RKO (cell line): ENCODE measurements around the gene ANXA4.
"Not testable (repeated sequence)": the region's sequence is repeated elsewhere in the genome, so short reads cannot be mapped to it uniquely, and the experiment has no call there.

ENCODE experiments used
- DNase-seq: peaks from one replicate; pipeline ENCODE4 v3.0.0-alpha.2; 2016; ENCODE audit warnings: low spot score

The ANXA4 gene

DNA sequence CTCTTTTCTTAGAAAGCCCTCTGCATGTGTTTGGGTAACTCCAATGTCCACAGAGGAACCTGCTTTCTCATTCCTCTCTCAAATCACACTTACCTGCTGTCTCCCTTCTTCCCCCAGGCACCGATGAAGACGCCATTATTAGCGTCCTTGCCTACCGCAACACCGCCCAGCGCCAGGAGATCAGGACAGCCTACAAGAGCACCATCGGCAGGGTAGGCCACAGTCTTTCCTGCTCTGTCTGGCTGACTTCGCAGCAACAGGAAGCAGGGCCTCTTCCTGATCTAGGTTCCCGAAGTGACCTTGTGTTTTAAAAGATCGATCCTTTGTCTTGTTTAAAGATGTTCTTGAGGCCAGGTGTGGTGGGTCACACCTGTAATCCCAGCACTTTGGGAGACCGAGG, 62.5 kb downstream of the ANXA4 start:
- no peak for DNase-seq

- DNase-seq: no peak
These were observed 64.0 kb downstream of the ANXA4 start for GRCh38 chr2:69805887-69806286.

DNA sequence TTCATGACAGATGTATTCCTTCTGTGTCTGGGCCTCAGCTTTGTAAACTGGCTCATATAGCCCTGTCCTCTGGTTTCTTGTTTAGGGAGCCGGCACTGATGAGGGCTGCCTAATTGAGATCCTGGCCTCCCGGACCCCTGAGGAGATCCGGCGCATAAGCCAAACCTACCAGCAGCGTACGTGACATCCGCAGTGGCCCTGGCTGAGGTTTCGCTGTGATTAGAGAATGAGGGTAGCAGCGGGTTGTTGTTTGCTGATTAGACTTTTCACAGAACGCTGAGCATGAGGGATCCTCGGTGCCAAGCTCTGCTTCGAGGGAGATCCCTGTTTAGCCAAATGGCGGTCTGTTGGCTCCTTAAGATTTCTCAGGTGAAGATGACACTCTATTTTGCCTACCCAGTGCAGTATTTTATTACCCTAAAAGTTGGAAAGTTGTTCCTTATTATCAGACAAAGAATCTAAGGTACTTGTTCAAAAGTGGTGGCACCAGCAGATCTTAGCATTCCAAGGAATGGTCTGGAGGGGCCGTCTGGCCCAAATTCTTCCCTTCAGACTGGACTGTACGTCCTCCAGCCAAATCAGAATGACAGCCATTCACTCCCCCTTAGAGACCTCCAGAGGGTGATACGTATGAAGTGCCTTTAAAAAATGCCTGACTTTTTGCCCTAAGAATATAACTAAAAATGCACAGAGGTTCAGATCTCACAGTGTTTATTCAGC, 66.0 kb downstream of the ANXA4 start:
- DNase-seq: no peak

- DNase-seq: no peak
These were observed 68.6 kb downstream of the ANXA4 start for GRCh38 chr2:69810550-69810949.

DNA sequence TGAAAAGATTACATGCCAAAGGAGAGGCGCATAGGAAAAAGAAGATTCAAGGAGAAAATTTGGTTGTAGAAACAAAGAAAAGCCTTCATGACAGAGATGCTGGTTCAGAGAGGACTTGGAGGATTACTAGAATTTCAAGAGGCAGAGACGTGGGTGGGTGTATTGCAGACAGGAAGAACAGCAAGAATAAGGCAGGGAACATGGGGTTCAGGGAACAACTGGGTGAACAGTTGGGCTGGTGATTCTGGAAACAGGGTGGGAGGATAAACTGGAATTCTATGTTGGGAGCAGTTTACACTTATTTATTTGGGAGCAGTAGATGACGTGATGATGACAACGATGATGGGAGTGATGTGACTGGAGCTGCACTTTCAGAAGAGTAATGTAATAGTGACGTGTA, 69.1 kb downstream of the ANXA4 start:
- DNase-seq: no peak

- DNase-seq: no peak
These were observed 69.7 kb downstream of the ANXA4 start for GRCh38 chr2:69811591-69811990.

- no peak for DNase-seq
These were observed 73.8 kb downstream of the ANXA4 start for GRCh38 chr2:69815717-69816116.

GRCh38 chr2:69816923-69817542, 75.1 kb downstream of the ANXA4 start:
- DNase-seq: peak; percentile 91

DNA sequence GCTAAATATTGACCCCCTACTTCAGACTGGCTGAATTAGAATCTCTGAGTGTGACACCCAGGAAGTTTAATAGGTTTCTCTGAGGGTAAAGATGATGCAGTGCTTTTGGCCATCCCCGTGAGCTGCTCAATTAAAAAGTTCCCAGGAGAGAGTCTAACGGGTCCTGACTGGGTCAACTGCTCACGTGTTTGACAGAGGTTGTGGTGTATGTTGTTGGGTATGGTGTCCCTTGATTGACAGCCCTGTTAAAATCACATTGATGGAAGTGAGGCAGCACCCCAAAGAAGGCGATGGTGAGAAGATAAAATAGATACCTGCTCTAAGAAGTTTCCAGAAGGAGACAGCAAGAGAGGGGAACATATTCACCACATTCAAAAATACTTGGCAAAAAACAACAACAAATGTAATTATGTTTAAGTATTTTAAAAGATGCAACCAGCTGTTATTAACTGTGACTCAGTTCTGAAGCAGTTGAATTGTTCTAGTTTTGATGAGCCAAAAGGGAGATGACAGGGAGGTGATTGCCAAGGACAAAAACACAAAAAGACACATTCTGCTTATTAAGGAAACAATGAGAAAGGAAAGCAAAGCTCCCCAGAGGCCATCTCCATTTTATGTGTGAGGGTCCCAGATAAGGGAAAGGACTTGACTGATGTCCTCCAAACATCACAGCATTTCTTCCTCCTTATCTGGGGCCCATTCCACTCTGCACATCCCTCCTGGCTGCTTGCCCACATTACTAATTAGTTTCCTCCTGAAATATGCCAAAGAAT, 76.0 kb downstream of the ANXA4 start:
- DNase-seq: no peak

- DNase-seq: no peak
These were observed 86.0 kb downstream of the ANXA4 start for GRCh38 chr2:69827796-69828540.

- DNase-seq: no peak
These were observed 87.0 kb downstream of the ANXA4 start for GRCh38 chr2:69828938-69829255.

DNA sequence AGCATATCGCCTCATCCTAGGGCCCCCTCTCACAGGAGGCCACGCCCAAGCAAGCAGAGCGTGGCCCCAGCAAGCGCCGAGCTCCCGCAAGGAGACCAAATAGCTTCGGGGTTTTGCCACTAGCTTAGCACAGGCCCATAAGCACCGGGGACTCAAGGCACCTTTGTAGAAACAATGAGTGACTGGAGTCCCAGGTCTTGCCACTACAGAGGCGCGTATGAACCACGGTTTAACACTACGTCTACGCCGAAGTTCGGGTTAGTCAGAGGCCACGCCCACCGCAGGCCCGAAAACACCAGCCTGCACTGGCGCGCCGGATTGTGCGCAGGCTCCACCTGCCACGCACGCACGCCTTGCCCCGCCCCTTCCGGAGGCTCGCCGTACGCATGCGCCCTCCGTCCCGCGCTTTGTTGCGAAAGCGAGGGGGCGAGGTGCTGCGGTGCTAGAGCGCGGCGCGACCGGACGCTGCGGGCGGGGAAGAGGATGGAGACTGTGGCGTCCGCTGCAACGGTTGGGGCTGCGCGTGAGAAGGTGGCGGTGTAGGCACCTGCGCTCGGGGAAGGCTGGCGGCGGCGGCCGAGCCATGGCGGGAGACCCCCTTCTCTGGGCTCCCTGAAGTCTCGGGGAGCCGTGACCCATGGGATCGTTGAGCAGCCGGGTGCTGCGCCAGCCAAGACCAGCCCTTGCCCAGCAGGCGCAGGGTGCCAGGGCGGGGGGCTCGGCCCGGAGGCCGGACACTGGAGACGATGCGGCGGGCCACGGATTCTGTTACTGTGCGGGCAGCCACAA, 87.5 kb downstream of the ANXA4 start, which contains the start of gene GMCL1:
Gene GMCL1, plus strand, starts transcription at position 405 of the 789 bp plus-strand sequence. Its CDS starts 233 bp downstream, at position 638.
- peak; percentile 97 for DNase-seq

GRCh38 chr2:69830045-69830905, 88.3 kb downstream of the ANXA4 start:
- peak; percentile 69 for DNase-seq

DNA sequence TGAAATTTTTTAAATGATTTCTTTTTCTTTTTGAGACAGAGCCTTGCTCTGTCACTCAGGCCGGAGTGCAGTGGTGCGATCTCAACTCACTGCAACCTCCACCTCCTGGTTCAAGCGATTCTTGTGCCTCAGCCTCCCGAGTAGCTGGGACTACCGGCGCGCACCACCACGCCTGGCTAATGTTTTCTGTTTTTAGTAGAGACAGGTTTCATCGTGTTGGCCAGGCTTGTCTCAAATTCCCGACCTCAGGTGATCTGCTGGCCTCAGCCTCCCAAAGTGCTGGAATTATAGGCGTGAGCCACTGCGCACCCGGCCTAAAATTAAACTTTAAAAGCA, 88.9 kb downstream of the ANXA4 start:
- not testable (repeated sequence) for DNase-seq

- DNase-seq: no peak
These were observed 89.5 kb downstream of the ANXA4 start for GRCh38 chr2:69831354-69831905.

GRCh38 chr2:69833752-69834151, 91.8 kb downstream of the ANXA4 start:
- DNase-seq: no peak

- no peak for DNase-seq
These were observed 93.7 kb downstream of the ANXA4 start for GRCh38 chr2:69835666-69836065.

DNA sequence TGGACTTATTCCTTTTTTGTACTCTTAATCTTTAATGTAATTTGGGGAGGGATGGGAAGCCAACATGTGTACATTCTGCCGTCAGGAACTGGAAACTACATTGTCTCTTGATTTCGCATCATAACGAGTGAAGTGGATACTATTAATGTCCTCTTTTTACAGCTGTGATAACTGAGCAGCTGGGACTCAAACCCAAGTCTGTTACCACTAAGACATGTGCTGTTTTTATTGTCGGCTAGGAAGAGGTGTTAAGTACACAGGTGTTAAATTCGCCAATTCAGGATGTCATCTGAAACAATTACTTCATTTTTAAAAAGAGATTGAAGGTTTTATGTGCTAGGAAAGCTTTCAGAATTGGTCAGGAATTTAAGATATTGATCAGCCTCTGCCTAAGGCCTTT, 94.4 kb downstream of the ANXA4 start:
- DNase-seq: no peak

- DNase-seq: no peak
These were observed 95.6 kb downstream of the ANXA4 start for GRCh38 chr2:69837533-69837932.

GRCh38 chr2:69843993-69844392, 102.1 kb downstream of the ANXA4 start:
- no peak for DNase-seq
